Sigmoid colon (tissue), 7 donors: ENCODE data around the gene RRP12. TPM values are rescaled to one million over a fixed set of nuclear protein-coding genes. Genes with fewer than 3 reads are reported as not detected.

Experiments
- DNase-seq: peaks from one replicate; pipeline ENCODE4 v3.0.0-alpha.2; 2019
- H3K27ac ChIP-seq, 4 donors: fragments of 200-600 bp; sonication (generic); one replicate each; pipeline ENCODE4 v1.5.1; 2016 to 2019; ENCODE audit warnings: mild to moderate bottlenecking in 1 of 4
- H3K27me3 ChIP-seq, 3 donors: fragments of 200-600 bp; sonication (generic); one replicate each; pipeline ENCODE4 v1.5.1; 2019; ENCODE audit warnings: mild to moderate bottlenecking in 1 of 3
- H3K36me3 ChIP-seq, 4 donors: fragments of 200-600 bp; sonication (generic); one replicate each; pipeline ENCODE4 v1.5.1; 2016 to 2019
- H3K4me1 ChIP-seq, 4 donors: fragments of 200-600 bp; sonication (generic); one replicate each; pipeline ENCODE4 v1.5.1; 2017 to 2019
- H3K4me3 ChIP-seq, 4 donors: fragments of 200-600 bp; sonication (generic); one replicate each; pipeline ENCODE4 v1.5.1; 2017 to 2019; ENCODE audit warnings: mild to moderate bottlenecking in 2 of 4, moderate library complexity in 1 of 4
- H3K9me3 ChIP-seq, 4 donors: fragments of 200-600 bp in 3 of 4; sonication (generic) in 3 of 4; one replicate each; pipeline versions ENCODE4 v1.5.1 to v1.6.1; 2013 to 2019
- EP300 ChIP-seq, 4 donors: sonication (generic); formaldehyde crosslinking; IDR thresholded peaks; one replicate each; pipeline ENCODE4 v1.6.1; 2017; ENCODE audit warnings: antibody characterized with exemption in 4 of 4
- POLR2A ChIP-seq, 2 donors: fragments of 450-650 bp; IDR thresholded peaks; one replicate each; pipeline ENCODE4 v1.6.1; 2016; ENCODE audit warnings: antibody characterized with exemption in 2 of 2, mild to moderate bottlenecking in 2 of 2, moderate library complexity in 2 of 2
- POLR2AphosphoS5 ChIP-seq, 4 donors: sonication (generic); formaldehyde crosslinking; IDR thresholded peaks; one replicate each; pipeline ENCODE4 v1.6.1; 2017; ENCODE audit warnings: antibody characterized with exemption in 4 of 4
- WGBS, 2 donors: extraction: QIAGEN DNeasy Blood & Tissue Kit; methylation state at CpG; one replicate each; pipeline ENCODE4 v1.1.7; 2013; 5-methylcytosine and 5-hydroxymethylcytosine counted together
- intact Hi-C: fragments of 100-400 bp; cut with DNase I; formaldehyde crosslinking; loops from one replicate; pipeline ENCODE4 v1.15.1; 2023
- polyA plus RNA-seq, 3 donors: library from polyadenylated mRNA; stranded (reverse); fragments of 200-250 nt; gene quantifications; one replicate each; pipeline ENCODE4 v1.2.3, GENCODE V29; 2013
- total RNA-seq, 4 donors: library from RNA; depleted of rRNA; stranded (reverse); fragments of >200 nt; gene quantifications; one replicate each; pipeline ENCODE4 v1.1.0, GENCODE V29; 2016
- TF ChIP-seq, protein P1 (sequence below), 4 experiments: fragments of 450-650 bp in 3 of 4; fragments of 200-600 bp in 1 of 4; IDR thresholded peaks; one replicate each; pipeline ENCODE4 v1.5.1; 2016 to 2019; ENCODE audit warnings: antibody characterized with exemption in 4 of 4, mild to moderate bottlenecking in 3 of 4, moderate library complexity in 2 of 4
- donor health status: healthy with polysubstance abuse.
- donor health status: Bipolar disorder and iron deficiency.
- donor health status: healthy.

The RRP12 gene
- total and polyA plus RNA-seq, 7 donors: 3.2 to 18.8 (median 7.8) TPM

DNA sequence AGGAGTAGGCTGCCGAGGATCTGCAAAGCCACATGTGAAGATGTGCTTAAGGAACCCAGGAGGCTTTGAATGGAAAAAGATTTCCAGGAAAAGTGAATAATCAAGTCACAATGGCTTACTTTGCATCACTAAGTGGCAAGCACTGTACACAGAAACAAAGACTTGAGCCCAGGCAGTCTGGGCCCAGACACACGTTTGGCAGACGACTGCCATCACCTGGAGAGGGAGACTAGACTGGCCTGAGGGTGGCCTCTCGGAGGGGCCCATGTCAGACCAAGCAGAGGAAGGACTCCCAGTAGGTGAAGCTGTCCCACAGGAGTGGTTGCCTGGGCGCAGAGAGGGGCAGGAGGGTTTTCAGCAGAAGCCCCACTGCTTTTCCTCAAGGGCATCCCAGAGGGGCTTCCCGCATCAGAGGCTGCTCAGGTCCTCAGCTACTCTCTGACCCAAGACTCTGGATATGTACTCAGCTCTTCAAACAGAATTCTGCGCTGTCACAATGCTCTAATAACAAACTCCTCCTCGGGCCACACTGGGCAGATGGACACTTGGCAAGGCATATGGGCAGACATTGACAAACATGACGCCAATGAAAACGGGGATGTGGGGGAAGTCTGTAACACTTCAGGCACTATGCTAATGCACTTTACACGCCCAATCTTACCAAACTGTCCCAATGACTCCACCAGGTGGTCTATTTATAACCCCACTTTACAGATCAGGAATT lies 38.7 kb downstream of the RRP12 start:
- Histone ChIP-seq H3K27me3 (no peaks in the 10 kb centered on the region), H3K36me3 (peaks cover 0 to 82% (median 17%) of the 10 kb centered on the region in 4 donors), H3K27ac (no peak overlapping the region), H3K4me1 (no peaks in the 10 kb centered on the region), H3K4me3 (no peak overlapping the region), H3K9me3 (no peaks in the 10 kb centered on the region)
- WGBS, 2 donors: 85 to 90% methylated on average over 11 of the region's 11 CpGs
- intact Hi-C loops: no loop called here
- TF ChIP-seq POLR2AphosphoS5 (IDR thresholded peaks at IDR 0.05): no peak
- no peak for TF ChIP-seq POLR2A (IDR thresholded peaks at IDR 0.05)
- TF ChIP-seq, protein P1, sequence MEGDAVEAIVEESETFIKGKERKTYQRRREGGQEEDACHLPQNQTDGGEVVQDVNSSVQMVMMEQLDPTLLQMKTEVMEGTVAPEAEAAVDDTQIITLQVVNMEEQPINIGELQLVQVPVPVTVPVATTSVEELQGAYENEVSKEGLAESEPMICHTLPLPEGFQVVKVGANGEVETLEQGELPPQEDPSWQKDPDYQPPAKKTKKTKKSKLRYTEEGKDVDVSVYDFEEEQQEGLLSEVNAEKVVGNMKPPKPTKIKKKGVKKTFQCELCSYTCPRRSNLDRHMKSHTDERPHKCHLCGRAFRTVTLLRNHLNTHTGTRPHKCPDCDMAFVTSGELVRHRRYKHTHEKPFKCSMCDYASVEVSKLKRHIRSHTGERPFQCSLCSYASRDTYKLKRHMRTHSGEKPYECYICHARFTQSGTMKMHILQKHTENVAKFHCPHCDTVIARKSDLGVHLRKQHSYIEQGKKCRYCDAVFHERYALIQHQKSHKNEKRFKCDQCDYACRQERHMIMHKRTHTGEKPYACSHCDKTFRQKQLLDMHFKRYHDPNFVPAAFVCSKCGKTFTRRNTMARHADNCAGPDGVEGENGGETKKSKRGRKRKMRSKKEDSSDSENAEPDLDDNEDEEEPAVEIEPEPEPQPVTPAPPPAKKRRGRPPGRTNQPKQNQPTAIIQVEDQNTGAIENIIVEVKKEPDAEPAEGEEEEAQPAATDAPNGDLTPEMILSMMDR (IDR thresholded peaks at IDR 0.05): no peak
- no peak for TF ChIP-seq EP300 (IDR thresholded peaks at IDR 0.05)
- DNase-seq: no peak

DNA sequence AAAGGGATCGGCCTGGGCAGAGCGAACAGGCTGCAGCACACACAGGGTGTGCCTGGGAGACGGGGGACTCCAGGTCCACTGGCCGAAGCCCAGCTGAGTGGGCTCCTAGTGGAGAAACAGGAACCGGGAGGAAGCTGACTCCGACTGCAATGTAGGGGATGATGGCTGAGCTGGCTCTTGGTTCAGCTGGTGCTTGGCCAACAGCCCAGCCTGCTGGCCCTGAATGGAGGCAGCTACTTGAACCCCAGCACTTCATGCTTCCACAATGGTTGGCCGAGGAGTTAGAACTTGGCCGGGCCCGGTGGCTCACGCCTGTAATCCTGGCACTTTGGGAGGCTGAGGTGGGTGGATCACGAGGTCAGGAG lies 39.6 kb downstream of the RRP12 start:
- Histone ChIP-seq H3K27me3 (no peaks in the 10 kb centered on the region), H3K9me3 (no peaks in the 10 kb centered on the region), H3K27ac (no peak overlapping the region), H3K4me1 (no peaks in the 10 kb centered on the region), H3K36me3 (peaks cover 0 to 80% (median 15%) of the 10 kb centered on the region in 4 donors), H3K4me3 (no peak overlapping the region)
- WGBS, 2 donors: 89 to 93% methylated on average over 11 of the region's 11 CpGs
- TF ChIP-seq POLR2AphosphoS5 (IDR thresholded peaks at IDR 0.05): no peak
- TF ChIP-seq, protein P1 (IDR thresholded peaks at IDR 0.05): no peak
- no peak for TF ChIP-seq EP300 (IDR thresholded peaks at IDR 0.05)
- no peak for DNase-seq
- intact Hi-C loops: no loop called here

DNA sequence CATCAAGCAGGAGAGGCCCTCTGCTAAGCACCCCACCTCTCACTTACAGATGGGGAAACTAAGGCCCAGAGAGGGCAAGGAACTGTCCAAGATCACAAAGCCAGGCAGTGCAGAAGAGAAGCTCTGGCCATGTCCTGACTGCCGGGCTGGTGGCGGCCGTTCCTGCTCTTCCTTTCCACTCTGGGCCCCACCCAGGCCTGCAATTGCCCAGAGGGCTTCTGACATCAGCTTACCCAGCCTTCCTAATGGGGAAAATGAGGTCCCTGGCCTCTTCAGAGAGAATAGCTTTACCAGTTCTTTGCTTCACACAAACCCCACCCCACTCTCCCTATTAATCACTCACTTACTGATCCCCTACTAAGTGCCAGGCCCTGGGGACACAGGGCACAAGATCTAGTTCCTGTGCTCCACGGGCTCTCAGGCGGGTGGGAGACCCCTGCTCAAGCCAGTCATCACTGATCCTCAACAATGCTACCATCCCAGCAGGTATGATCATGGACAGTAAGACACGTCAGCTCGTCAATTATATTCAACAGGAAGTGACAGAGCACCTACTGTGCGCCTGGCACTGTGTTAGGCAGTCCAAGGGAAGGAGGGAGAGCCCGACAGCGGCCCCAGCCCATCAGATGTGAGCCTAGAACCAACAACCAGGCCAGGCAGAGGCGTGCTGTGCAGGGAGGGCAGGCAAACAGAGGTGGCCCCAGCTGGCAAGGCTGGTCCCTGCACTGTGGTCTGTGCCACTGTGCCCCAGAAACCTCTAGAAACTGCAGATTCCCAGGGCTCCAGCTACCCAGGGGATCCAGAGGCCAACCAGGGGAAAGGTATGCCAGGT lies 40.2 kb downstream of the RRP12 start:
- Histone ChIP-seq H3K27ac (no peak overlapping the region), H3K27me3 (no peaks in the 10 kb centered on the region), H3K36me3 (peaks cover 0 to 80% (median 13%) of the 10 kb centered on the region in 4 donors), H3K9me3 (no peaks in the 10 kb centered on the region), H3K4me1 (no peaks in the 10 kb centered on the region), H3K4me3 (no peak overlapping the region)
- no peak for DNase-seq
- WGBS, 2 donors: 90 to 93% methylated on average over 11 of the region's 11 CpGs
- TF ChIP-seq POLR2A (IDR thresholded peaks at IDR 0.05) (no peak), EP300 (IDR thresholded peaks at IDR 0.05) (no peak), POLR2AphosphoS5 (IDR thresholded peaks at IDR 0.05) (no peak)
- TF ChIP-seq, protein P1 (IDR thresholded peaks at IDR 0.05): no peak
- intact Hi-C loops: no loop called here

DNA sequence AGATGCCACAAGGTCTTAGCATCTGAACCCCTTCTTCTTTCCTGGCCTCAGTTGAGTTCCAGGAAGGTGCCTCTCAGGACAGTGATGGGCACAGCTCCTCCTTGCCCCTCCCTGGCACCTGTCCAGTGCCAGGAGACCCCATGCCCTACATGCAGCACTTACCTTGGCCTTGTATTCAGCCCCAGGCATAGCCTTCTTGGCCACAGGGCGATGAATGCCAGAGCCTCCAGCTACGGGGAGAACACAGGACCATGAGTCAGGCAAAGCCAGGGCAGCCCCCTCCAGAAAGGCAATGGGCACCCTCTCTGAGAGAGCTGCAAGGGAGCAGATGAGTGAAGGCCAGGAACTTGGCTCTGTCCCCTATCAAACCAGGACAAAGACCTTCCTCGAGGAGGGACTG lies 42.4 kb downstream of the RRP12 start:
- WGBS, 2 donors: 78 to 82% methylated on average over 3 of the region's 3 CpGs
- no peak overlapping the region for H3K27ac ChIP-seq
- DNase-seq: no peak
- no peak overlapping the region for H3K4me3 ChIP-seq
- no peaks in the 10 kb centered on the region for H3K4me1 ChIP-seq
- no peaks in the 10 kb centered on the region for H3K27me3 ChIP-seq
- no peaks in the 10 kb centered on the region for H3K9me3 ChIP-seq
- TF ChIP-seq EP300 (IDR thresholded peaks at IDR 0.05): no peak
- TF ChIP-seq, protein P1 (IDR thresholded peaks at IDR 0.05): no peak
- no peak for TF ChIP-seq POLR2A (IDR thresholded peaks at IDR 0.05)
- TF ChIP-seq POLR2AphosphoS5 (IDR thresholded peaks at IDR 0.05): no peak
- intact Hi-C loops: no loop called here
- H3K36me3 ChIP-seq: peaks cover 0 to 67% (median 12%) of the 10 kb centered on the region in 4 donors
